VCaP (cell line): ENCODE data around the gene ZNF121.
"Not testable (repeated sequence)": the region's sequence is repeated elsewhere in the genome, so short reads cannot be mapped to it uniquely, and the experiment has no call there.

Experiments used
- H3K27ac ChIP-seq: fragments of 450-650 bp; 2 replicates; pipeline ENCODE4 v1.5.1; 2017
- CTCF ChIP-seq: fragments of 450-650 bp; conservative IDR thresholded peaks from 2 replicates; pipeline ENCODE4 v1.5.1; 2017; ENCODE audit warnings: mild to moderate bottlenecking, moderate library complexity

The ZNF121 gene

GRCh38 chr19:9608912-9609311 lies 24.6 kb upstream of the ZNF121 start:
- no peak overlapping the region for H3K27ac ChIP-seq
- TF ChIP-seq CTCF = no peak

DNA sequence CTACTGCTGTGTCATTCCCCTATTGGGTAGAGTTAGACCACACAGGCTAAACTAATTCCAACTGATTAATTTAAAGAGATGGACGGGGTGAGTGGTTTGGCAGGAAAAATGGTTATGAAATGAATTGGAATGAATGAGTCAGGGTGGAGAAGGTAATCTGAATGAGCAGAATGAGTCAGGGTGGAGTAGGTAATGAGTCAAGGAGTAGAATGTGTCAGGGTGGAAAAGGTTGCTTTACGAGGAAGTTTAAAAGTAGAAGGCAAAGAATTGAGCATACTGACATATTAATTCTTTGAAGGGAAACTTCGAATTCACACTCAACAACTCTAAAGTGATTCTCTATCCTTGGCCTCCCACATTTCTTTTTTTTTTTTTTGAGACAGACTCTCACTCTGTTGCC lies 12.7 kb upstream of the ZNF121 start:
- TF ChIP-seq CTCF = no peak
- H3K27ac ChIP-seq = no peak overlapping the region

GRCh38 chr19:9586764-9587163 lies 2.5 kb upstream of the ZNF121 start:
- no peak overlapping the region for H3K27ac ChIP-seq
- TF ChIP-seq CTCF = peak; percentile 81

DNA sequence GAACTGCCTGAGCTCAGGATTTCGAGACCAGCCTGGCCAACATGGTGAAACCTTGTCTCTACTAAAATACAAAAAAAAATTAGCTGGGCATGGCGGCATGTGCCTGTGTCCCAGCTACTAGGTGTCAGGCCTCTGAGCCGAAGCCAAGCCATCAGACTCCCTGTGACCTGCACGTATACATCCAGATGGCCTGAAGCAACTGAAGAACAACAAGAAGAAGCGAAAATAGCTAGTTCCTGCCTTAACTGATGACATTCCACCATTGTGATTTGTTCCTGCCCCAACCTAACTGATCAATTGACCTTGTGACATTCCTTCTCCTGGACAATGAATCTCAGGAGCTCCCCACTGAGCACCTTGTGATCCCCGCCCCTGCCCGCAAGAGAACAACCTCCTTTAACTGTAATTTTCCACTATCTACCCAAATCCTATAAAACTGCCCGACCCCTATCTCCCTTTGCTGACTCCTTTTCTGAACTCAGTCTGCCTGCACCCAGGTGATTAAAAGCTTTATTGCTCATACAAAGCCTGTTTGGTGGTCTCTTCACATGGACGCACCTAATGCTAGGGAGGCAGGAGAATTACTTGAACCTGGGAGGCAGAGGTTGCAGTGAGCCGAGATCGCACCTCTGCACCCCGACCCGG lies 2.1 kb downstream of the ZNF121 start:
- H3K27ac ChIP-seq = not testable (repeated sequence)

DNA sequence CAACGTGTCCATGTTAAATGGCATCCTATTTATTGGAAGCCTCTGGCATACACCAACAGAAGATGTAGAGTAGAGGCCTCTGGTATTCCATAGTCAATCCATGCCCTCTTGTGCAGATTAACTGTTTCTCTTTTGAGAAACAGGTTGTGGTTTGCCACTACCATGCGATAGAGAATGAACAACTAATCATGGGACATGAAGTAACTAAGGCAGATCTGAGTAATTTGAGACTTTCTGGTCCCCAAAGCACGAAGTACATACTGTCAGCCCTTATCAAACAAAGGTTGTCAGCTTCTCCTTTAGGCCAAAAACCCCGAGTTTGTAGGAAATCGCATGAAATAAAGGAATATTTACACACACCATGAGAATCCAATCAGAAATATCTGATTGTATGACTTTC lies 3.6 kb downstream of the ZNF121 start:
- TF ChIP-seq CTCF = no peak
- no peak overlapping the region for H3K27ac ChIP-seq

- TF ChIP-seq CTCF = no peak
- H3K27ac ChIP-seq = no peak overlapping the region
Measured at GRCh38 chr19:9570255-9570654, 14.0 kb downstream of the ZNF121 start.

DNA sequence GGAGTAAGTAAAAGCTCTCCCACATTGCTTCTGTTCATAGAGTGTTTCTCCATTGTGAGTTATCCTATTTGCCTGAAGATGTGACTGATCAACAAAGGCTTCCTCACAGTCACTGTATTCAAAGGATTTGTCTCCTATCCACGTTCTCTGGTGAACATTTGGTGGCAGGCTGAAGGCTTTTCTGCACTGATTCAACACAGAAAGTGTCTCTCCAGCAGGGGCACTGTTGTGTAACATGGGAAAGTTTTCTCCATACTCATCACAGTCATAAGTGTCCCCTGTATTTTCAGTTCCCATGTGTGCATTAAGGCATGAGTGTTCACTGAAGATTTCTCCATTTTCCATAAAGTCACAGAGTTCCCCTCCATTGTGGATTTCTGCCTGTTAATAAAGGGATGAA lies 17.6 kb downstream of the ZNF121 start:
- H3K27ac ChIP-seq = no peak overlapping the region

More for the DNA sequence above, 17.6 kb downstream of the ZNF121 start:
- TF ChIP-seq CTCF = no peak; the same call in 1 of the 2 replicates
